Stimulated activated CD4-positive, alpha-beta T cell treated with anti-CD3 and anti-CD28 coated beads, Interleukin-12 subunit alpha, Interleukin-12 subunit beta, amount 100 ng/mL, for 4 hours (primary cell): ENCODE data around the gene FCGR2B.
"Not testable (repeated sequence)": the region's sequence is repeated elsewhere in the genome, so short reads cannot be mapped to it uniquely, and the experiment has no call there.

Experiments used
- DNase-seq: peaks from one replicate; pipeline ENCODE4 v3.0.0-alpha.2; 2020

Gene FCGR2B

DNA sequence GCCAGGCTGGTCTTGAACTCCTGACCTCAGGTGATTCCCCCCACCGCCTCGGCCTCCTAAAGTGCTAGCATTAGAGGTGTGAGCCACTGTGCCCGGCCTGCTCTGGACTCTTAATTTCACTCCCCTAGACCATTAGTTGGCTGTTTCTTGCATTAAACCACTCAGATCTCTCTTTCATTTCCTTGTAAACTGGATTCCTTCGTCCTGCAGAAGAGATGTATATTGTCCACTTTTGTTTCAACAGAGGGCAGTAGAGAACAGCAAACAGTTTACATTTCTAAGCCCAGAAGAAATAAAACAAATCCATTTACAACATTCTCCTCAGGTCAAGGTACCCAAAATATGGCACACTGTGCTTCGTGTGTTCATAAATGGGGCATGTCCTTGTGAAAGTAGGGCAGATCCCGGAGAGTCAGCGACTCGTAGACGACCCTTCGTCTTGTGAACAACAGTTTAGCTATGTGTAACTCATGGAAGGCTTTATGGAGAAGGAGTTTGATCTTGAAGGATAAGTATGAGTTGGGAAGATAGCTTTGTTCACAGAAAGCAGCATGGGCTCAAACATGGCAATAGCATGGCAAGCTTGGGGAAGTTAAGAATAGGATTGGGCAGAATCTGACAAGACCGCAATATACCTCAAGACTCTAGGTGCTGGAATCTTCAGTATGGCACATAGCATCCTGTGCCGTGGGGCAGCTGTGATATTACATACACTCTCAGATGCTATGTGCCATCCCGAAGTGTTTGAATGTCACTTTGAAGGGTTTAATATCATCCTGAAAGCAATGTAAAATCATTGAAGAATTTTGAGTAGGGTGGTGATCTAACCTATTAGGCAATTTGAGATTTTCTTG, 15.2 kb upstream of the FCGR2B start:
- not testable (repeated sequence) for DNase-seq

DNA sequence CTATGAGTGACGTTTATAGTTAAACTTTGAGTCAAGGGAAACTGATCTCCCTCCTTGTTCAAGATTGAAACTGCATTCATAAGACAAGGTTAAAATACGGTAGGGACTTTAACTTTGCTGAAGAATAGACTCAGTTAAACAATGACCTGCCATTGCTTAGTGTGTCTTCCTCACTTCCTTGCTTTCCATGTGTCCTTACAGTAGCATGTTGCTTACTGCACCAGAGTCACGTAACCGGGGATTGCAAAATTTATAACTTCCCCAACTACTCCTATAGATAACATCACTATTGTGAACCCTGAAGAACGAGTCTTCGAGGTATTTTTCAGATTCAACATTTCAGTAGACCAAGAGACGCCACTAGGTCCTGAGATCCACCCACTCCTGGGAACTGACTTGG, 9.4 kb upstream of the FCGR2B start:
- DNase-seq, result not testable (repeated sequence)

DNA sequence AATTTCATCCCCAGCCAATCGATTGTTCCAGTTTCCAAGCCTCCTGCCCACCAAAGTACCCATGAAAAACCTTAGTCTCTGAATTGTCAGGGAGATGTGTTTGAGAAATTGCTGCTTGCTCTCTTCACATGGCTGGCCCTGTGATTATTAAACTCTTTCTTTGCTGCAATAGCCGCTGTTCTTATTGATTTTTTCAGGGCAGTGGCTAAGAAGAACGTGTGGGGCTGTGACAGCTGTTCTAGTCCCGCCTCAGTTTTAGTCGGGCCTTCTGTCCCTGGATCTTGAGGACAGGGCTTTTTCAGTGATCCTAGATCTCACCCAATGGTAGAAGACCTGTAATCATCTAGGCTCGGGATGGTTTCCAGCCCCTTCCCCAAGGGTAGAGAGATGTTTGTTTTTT, 9.0 kb upstream of the FCGR2B start:
- DNase-seq, result not testable (repeated sequence)

DNA sequence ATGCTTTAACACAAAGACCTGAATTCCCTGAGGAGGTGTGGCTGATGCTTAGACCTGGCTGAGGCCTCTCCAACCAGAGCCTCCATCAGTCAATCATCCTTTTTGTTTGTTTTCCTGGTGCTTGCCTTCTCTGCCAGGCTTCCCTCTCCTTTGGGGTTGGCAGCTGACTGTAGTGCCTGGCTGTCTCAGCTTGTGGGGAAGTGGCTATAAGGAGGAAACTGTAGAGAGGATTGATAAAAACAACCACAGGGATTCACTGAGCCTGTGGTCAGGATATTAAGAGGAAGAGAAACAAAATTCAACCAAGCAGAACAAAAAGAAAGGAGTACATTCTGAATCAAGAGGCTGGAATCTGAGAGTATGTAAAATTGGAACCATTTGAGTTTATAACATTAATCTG, 4.4 kb upstream of the FCGR2B start:
- not testable (repeated sequence) for DNase-seq

DNA sequence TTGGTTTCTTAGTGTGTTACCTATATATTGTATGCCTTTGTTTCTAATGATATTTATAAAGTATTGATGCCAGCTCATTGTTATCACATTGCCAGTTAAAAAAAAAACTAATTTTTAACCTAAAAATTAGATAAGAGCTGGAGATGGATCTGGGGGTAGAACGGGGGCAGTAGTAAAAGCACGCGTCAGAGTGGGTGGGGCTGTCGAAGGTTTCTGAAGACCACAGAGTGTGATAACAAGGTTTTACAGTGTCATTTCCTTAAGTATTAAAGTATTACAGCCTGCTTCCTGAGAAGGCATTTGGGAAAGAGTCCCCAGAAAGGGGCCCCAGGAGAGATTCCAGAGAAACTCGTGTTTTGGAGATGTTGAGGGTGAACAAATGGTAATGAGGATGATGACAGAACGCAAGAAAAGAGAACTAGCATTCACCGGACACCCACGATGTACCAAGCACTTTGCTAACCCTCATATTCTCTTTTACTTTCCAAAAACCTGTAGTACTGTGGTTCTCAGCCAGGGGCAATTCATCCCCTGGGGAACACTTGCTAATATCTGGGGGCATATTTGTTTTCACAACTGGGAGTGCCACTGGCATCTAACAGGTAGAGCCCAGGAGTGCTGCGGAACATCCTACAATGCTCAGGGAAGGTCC, 1.2 kb upstream of the FCGR2B start:
- not testable (repeated sequence) for DNase-seq

DNA sequence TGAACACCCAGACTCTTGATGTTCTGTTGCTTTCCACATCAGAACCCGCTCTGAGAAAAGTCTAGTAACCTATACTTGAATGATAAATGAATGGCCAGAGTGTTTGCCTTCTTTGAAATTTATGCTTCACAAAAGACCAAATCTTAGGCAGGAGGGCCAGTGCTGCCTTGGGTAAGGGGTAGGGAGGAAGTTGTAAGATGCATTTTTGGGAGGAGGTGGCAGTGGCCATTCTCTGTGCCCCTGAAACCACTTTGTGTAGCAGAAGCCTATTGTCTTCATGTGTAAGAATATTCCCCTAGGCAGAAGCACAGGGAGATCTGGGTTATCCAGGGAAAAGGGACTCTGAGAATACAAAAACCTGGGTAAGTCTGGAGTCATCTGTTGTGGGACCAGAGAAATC, 626 bp downstream of the FCGR2B start:
- not testable (repeated sequence) for DNase-seq

DNA sequence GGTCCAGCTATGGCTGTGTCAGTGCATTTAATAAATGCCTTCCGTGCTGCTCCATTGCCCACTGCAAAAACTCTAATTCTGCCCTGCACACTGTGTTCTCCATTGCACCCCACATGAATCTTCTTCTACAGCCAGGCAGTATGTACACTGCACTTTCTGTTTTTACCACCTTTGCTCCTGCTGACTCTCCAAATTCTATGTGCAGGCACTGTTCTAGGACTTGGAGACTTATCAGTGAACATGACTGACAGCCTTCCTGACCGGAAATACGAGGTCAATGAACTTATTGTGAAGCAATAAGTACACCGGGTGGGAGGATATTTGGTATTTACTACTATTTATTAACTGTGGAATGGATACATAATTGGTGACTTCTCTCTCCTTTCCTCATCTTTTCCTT, 1.7 kb downstream of the FCGR2B start:
- DNase-seq, result not testable (repeated sequence)

DNA sequence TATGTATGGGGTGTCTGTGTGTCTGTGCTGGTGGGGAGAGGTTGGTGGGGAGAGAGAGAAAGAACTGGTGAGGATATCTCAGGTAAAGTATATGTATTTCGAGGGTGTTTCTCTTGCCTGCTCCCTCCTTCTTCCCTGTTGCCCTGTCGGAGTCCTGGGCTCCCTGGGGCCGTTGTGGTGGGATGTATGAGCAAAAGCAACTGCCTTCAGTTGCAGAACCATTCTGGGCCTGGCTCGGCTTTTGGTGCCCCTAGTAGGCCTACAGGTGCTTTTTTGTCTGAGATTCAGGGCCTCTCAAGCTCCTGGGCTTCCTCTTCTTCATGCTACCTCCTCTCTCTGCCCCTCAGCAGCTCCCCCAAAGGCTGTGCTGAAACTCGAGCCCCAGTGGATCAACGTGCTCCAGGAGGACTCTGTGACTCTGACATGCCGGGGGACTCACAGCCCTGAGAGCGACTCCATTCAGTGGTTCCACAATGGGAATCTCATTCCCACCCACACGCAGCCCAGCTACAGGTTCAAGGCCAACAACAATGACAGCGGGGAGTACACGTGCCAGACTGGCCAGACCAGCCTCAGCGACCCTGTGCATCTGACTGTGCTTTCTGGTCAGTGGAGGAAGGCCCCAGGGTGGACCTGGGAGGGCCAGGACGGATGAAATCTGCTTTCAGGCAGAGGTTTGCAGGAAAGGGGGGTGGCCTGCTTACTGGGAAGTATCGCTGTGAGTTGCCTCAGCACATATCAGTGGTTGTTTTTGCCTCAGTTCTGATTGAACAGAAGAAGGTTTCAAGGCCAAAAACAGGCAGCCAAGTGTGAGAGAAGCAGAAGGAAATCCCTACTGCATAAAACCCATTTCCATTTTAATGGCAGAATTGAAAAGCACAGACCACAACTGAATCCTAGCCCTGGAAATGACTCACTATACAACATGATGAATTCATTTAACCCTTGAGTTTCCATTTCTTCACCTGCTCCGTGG, 8.4 kb downstream of the FCGR2B start:
- not testable (repeated sequence) for DNase-seq

DNA sequence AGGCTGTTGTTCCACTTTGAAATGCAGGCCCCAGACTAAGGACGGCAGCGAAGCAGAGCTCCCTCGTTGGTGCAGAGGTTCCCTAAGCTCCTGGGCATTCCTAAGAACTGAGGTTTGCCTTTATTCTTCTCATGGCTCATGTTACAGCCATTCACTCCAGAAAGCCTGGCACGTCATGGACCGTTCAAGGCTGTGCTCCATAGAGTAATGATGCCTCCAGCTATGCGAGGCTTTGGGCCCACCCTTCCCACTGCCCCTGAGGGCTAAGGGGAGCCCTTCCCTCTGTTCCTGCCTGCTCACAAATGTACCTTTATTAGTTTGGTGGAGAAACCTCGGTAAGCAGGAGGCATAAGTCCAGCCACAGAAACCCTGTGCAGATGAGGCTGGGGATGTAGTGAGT, 10.5 kb downstream of the FCGR2B start:
- not testable (repeated sequence) for DNase-seq

DNA sequence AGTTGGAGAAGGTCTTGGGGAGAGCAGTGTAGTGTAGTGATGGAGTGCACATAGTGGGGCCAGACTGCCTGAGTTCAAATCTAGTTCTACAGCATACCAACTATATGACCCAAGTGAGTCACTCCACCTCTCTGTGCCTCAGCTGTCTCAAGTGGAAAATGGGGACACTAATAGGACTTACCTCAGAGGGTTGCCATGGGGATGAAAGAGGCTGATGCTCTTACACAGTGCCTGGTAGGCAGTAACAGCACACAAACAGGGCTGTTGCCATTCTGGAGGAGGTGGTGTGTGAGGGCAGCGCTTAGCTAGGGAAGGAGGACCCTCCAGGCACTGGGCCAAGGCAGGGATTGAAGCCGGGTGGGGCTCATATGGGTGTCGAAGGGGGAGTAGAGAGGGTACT, 11.5 kb downstream of the FCGR2B start:
- not testable (repeated sequence) for DNase-seq

DNA sequence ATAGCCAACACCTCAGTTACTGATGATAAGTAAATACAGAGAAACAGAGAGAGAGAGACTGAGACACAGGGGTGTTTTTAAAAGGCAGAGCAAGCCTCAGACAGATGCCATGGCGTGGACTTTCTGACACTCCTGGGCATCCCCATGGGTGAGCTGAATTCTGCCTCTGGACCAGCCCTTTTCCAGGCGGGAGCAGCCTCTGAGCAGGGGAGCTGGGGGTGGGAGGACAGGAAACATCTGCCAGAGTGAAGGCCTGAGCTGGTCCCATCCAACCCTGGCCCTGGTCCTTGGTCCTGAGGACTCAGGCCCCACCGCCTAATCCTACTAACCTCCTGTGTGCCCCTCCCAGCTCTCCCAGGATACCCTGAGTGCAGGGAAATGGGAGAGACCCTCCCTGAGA, 12.0 kb downstream of the FCGR2B start:
- DNase-seq, result not testable (repeated sequence)

DNA sequence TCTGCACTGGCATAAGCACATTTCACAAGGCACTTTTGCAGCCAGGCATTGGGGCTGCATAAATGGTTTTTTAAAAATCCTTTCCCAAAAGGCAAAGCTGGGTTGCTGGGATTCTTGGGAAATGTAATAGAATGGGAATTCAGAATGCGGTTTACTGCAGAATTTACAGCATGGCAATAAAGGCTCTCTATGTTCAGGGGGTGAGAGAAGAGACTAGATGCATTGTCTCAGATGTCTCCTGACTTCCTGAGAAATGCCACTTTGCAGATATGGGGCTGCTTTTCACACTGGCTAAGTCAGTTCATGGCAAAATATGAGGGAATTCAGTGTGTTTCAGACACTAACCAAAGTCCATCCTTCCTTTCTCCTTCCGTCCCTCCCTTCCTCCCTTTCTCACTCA, 13.5 kb downstream of the FCGR2B start:
- DNase-seq, result no peak

DNA sequence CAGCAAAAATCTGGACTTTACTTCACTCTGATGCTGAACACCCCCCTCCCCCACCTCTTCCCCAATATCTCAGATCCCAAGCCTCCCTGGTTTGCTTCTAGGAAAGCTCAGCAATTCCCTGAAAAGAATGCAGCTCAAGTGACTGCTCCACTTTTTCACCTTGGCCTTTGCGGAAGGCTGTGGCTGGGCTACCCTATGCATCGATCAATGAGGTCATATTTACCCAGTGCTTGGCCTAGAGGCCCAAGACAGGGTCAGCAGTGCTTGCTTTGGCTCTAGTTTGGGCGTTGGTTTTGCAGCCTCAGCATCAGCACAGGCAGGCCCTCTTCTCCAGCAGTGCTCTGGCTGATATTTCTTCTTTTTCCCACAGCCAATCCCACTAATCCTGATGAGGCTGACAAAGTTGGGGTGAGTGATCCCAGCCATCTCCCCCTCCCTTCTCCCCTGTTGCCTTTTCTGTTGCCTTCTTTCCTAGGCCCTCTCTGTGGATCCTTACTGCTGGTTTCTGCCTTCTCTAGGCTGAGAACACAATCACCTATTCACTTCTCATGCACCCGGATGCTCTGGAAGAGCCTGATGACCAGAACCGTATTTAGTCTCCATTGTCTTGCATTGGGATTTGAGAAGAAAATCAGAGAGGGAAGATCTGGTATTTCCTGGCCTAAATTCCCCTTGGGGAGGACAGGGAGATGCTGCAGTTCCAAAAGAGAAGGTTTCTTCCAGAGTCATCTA, 14.2 kb downstream of the FCGR2B start:
- DNase-seq, result no peak

DNA sequence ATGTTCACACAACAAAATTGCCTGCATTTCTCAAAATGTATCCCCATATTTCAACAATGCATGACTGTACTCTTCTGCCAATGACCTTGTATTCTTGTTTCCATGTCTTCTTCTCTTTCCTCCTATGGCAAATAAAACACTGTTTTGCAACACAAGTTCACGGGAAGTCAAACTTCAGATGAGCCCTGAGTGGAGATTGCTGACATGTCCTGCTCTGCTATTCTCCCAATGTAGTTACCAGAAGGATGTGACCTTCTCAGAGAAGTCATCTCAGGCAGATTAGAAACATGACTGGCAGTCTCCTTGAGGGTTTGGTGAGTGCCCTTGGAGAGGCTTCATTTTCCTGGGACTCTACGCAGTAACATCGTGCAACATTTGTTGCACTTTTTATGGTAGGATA, 15.6 kb downstream of the FCGR2B start:
- no peak for DNase-seq

DNA sequence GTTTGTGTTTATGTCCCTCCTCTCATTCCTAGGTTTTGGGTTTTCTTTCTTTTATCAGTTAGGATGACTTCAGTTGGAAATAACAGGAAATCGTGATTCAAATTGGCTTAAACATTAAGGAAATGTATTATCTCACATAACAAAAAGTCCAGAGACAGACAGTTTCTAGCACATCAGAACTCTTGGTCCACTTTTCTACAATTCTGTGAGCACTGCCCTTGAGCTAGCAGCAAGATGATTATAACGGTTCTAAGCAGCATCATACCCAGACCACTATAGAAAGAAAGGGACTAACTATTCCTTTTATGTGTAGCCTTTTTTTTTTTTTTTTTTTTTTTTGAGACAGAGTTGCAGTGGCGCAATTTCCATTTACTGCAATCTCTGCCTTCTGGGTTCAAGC, 18.9 kb downstream of the FCGR2B start:
- DNase-seq, result no peak

DNA sequence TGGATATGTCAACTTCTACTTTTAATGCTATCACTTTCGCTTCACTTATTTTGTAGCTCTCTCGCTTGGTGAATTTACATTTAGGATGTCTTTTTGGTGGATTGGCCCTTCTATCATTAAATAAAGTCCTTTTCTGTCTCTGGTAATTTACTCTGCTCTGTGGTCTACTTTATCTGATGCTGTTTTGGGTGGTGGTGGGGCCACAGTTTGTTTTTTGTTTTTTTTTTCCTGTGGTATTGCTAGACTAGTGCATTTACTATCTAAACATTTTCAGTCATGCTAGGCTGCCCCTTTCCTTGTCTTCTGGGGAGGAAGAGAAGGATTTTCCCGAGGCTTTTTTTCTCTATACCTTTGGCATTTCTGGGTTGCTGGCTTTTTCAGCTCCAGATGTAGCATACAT, 26.0 kb downstream of the FCGR2B start:
- DNase-seq, result no peak

DNA sequence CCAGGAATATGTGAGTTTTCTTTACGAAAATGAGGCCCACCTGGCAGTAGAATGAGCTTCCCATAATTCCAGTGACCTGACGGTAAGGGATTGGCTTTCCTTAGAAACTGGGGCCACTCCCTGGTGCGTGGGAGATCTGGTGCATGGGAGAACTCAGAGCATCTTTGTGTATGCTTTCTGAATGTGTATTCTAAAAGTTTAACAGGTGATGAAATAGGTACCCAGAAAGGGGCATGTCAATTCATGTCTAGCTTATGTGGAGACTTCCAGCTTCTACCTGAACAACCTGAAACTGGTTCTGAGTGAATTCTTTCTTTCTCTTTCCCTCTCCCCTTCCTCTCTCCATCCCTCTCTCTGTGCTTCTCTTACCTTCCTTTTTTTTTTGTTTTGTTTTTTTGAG, 28.9 kb downstream of the FCGR2B start:
- DNase-seq, result no peak

DNA sequence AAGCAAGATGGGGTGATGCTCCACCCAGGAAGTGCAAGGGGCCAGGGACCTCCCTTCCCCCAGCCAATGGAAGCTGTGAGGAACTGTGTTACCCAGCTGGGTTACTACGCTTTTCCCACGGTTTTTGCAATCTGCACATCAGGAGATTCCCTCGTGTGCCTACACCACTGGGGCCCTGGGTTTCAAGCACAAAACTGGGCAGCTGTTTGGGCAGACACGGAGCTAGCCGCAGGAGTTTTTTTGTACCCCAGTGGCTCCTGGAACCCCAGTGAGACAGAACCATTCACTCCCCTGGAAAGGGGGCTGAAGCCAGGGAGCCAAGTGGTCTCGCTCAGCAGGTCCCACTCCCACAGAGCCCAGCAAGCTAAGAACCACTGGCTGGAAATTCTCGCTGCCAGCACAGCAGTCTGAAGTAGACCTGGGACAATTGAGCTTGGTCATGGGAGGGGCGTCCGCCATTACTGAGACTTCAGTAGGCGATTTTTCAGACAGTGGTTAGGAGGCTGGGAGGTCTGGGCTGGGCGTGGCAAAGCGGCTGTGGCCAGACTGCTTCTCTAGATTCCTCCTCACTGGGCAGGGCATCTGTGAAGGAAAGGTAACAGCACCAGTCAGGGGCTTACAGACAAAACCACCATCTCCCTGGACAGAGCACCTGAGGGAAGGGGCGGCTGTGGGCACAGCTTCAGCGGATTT, 30.2 kb downstream of the FCGR2B start:
- DNase-seq, result not testable (repeated sequence)

DNA sequence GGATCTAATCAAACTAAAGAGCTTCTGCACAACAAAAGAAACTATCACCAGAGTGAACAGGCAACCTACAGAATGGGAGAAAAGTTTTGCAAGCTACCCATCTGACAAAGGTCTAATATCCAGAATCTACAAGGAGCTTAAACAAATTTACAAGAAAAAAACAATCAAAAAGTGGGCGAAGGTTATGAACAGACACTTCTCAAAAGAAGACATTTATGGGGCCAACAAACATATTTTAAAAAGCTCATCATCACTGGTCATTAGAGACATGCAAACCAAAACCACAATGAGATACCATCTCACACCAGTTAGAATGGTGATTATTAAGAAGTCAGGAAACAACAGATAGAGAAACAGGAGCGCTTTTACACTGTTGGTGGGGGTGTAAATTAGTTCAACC, 35.4 kb downstream of the FCGR2B start:
- not testable (repeated sequence) for DNase-seq

DNA sequence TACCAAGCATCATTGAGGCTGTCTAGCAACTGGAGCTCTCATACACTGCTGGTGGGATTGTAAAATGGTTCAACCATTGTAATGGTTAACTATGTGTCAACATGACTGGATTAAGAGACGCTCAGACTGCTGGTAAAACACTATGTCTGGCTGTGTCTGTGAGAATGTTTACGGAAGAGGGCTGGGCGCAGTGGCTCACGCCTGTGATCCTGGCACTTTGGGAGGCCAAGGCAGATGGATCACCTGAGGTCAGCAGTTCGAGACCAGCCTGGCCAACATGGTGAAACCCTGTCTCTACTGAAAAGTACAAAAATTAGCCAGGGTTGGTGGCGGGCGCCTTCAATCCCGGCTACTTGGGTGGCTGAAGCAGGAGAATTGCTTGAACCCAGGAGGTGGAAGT, 39.3 kb downstream of the FCGR2B start:
- DNase-seq, result no peak

DNA sequence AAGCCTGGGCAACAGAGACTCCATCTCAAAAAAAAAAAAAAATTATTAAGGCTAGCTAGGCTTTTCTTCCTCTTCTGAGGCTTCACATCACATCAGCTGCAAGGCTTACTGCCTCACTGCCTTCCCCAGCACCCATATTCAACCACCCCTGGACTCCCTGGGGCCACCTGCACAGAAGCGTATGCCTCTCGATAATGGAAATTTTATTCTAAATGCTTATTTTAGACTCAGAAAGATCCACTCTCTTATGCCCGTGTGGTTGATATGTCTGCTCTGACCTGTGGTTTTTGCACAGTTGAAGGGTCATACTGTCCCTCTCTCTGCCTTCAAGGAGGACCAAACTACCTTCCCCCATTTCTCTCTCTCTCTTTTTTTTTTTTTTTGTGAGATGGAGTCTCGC, 42.6 kb downstream of the FCGR2B start:
- no peak for DNase-seq

DNA sequence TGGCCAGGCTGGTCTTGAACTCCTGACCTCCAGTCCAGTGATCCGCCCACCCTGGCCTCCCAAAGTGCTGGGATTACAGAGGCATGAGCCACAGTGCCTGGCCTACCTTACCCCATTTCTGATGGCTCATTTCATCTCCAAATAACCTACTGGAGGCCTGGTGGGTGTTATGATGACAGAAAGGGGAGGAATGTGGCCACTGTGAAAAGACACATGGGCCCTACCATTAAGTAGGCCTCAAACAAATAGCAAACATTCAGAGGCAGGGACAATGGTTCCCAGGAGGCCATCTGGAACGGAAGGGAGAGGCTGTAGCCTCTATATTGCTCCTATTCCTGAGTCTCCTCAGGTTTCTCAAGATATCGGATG, 43.2 kb downstream of the FCGR2B start:
- DNase-seq, result no peak
